ENCODE data around the gene PCGF3.
"Not testable (repeated sequence)": the region's sequence is repeated elsewhere in the genome, so short reads cannot be mapped to it uniquely, and the experiment has no call there.

Gene PCGF3

GRCh38 chr4:730511-730910 is 24.9 kb downstream of the PCGF3 start:
- TF ChIP-seq, protein P1, sequence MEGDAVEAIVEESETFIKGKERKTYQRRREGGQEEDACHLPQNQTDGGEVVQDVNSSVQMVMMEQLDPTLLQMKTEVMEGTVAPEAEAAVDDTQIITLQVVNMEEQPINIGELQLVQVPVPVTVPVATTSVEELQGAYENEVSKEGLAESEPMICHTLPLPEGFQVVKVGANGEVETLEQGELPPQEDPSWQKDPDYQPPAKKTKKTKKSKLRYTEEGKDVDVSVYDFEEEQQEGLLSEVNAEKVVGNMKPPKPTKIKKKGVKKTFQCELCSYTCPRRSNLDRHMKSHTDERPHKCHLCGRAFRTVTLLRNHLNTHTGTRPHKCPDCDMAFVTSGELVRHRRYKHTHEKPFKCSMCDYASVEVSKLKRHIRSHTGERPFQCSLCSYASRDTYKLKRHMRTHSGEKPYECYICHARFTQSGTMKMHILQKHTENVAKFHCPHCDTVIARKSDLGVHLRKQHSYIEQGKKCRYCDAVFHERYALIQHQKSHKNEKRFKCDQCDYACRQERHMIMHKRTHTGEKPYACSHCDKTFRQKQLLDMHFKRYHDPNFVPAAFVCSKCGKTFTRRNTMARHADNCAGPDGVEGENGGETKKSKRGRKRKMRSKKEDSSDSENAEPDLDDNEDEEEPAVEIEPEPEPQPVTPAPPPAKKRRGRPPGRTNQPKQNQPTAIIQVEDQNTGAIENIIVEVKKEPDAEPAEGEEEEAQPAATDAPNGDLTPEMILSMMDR (IDR thresholded peaks at IDR 0.05; ENCODE audit: insufficient read depth, low read depth, low read length, missing control alignments): no peak

GRCh38 chr4:730946-731904 is 25.6 kb downstream of the PCGF3 start:
- not testable (repeated sequence) for H3K4me3 ChIP-seq (ENCODE audit: low read length)

More at GRCh38 chr4:730511-730910, 24.9 kb downstream of the PCGF3 start:
- no peak overlapping the region for H3K4me3 ChIP-seq (ENCODE audit: low read length)
- DNase-seq (ENCODE audit: low read depth): no peak

DNA sequence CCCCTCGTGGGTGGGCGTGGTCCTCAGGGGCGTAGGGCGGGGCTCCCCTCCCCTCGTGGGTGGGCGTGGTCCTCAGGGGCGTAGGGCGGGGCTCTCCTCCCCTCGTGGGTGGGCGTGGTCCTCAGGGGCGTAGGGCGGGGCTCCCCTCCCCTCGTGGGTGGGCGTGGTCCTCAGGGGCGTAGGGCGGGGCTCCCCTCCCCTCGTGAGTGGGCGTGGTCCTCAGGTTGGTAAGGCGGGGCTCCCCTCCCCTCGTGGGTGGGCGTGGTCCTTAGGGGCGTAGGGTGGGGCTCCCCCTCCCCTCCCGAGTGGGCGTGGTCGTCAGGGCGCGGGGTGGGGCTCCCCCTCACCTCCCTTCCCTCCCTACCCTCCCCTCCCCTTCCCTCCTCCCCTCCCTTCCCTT is 26.3 kb downstream of the PCGF3 start:
- not testable (repeated sequence) for DNase-seq (ENCODE audit: low read depth); H3K4me3 ChIP-seq (ENCODE audit: low read length)

More at GRCh38 chr4:730946-731904, 25.6 kb downstream of the PCGF3 start:
- not testable (repeated sequence) for DNase-seq (ENCODE audit: low read depth)

GRCh38 chr4:732486-732885 is 26.9 kb downstream of the PCGF3 start:
- DNase-seq (ENCODE audit: low read depth): no peak
- TF ChIP-seq, protein P1 (IDR thresholded peaks at IDR 0.05; ENCODE audit: insufficient read depth, low read depth, low read length, missing control alignments): no peak
- H3K4me3 ChIP-seq (ENCODE audit: low read length): no peak overlapping the region

DNA sequence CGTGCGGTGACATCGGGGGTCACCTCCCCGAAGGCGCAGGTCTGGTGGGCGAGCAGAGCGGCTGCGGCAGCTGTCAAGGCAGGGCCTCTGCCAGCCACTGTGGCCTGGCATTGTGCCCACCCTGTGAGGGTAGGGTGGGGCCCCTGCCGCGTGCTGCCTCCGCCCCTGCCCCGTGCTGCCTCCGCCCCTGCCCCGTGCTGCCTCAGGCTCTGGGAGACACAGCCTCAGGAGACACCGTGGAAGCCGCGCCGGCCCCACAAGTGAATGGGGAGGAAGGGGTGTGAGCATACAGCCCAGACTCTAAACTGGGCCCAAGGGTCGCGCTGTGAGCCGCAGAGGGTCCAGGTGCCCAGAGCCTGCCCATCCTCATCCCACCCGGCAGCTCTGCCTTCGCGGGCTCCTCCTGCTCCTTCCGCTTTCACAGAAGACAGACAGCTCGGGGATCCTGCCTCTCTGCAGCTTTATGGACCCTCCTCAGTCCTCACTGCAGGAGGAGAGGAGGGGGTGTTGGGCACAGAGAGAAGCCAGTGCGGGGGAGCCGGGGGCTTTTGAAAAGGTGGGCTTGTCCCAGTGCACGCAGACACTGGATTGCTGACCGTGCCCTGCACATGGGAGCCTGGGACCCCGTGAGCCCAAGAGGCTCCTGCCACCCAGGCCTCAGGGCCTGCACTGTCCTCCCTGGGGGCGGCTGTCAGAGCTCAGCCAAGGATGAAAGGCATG is 27.4 kb downstream of the PCGF3 start:
- TF ChIP-seq, protein P1 (IDR thresholded peaks at IDR 0.05; ENCODE audit: insufficient read depth, low read depth, low read length, missing control alignments): no peak
- no peak overlapping the region for H3K4me3 ChIP-seq (ENCODE audit: low read length)
- no peak for DNase-seq (ENCODE audit: low read depth)

GRCh38 chr4:733631-733980 is 28.0 kb downstream of the PCGF3 start:
- TF ChIP-seq, protein P1 (IDR thresholded peaks at IDR 0.05; ENCODE audit: insufficient read depth, low read depth, low read length, missing control alignments): no peak
- H3K4me3 ChIP-seq (ENCODE audit: low read length): no peak overlapping the region
- DNase-seq (ENCODE audit: low read depth): no peak

DNA sequence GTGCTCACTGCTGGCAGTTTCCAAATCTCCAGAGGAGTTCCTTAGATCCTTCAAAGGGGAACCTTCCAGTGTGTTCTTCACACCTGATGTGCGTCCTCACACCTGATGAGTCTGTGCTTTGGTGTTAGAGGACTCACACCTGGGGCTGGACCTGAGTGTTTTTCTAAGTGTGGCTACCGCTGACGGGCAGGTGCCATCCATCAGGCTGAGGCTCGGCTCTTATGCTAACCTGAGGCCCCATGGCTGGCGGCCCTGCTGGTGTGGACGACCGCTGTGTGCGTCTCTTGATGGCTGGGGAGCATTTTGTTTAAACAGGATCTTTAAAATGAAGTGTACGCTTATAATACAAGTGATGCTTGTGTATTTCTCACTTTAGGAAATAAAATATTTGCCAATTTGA is 28.4 kb downstream of the PCGF3 start:
- no peak overlapping the region for H3K4me3 ChIP-seq (ENCODE audit: low read length)
- TF ChIP-seq, protein P1 (IDR thresholded peaks at IDR 0.05; ENCODE audit: insufficient read depth, low read depth, low read length, missing control alignments): no peak
- no peak for DNase-seq (ENCODE audit: low read depth)
